Fibroblast of skin of right quadriceps (primary cell): ENCODE results near the gene ENTREP1.

Experiments
- DNase-seq: peaks from one replicate; pipeline ENCODE4 v3.0.0-alpha.2; 2013

The ENTREP1 gene

GRCh38 chr9:69323861-69324260, 1.2 kb upstream of the ENTREP1 start:
- no peak for DNase-seq

- DNase-seq: no peak
Observed at GRCh38 chr9:69325409-69326212, 596 bp downstream of the ENTREP1 start.

GRCh38 chr9:69326261-69326660, 1.2 kb downstream of the ENTREP1 start:
- DNase-seq: no peak

- no peak for DNase-seq
Observed at GRCh38 chr9:69330580-69330979, 5.6 kb downstream of the ENTREP1 start.

- DNase-seq: no peak
Observed at GRCh38 chr9:69331444-69331843, 6.4 kb downstream of the ENTREP1 start.

- no peak for DNase-seq
Observed at GRCh38 chr9:69332067-69332685, 7.2 kb downstream of the ENTREP1 start.

GRCh38 chr9:69333716-69334115, 8.7 kb downstream of the ENTREP1 start:
- no peak for DNase-seq

- DNase-seq: no peak
Observed at GRCh38 chr9:69334317-69334716, 9.3 kb downstream of the ENTREP1 start.

GRCh38 chr9:69339620-69340019, 14.6 kb downstream of the ENTREP1 start:
- no peak for DNase-seq

- no peak for DNase-seq
Observed at GRCh38 chr9:69340631-69341030, 15.6 kb downstream of the ENTREP1 start.

GRCh38 chr9:69342769-69343168, 17.8 kb downstream of the ENTREP1 start:
- DNase-seq: no peak

- no peak for DNase-seq
Observed at GRCh38 chr9:69344459-69344858, 19.4 kb downstream of the ENTREP1 start.

GRCh38 chr9:69346596-69347390, 21.8 kb downstream of the ENTREP1 start:
- no peak for DNase-seq

GRCh38 chr9:69347607-69348006, 22.6 kb downstream of the ENTREP1 start:
- DNase-seq: no peak

GRCh38 chr9:69351227-69351626, 26.2 kb downstream of the ENTREP1 start:
- DNase-seq: no peak

- DNase-seq: no peak
Observed at GRCh38 chr9:69355232-69355631, 30.2 kb downstream of the ENTREP1 start.

- DNase-seq: no peak
Observed at GRCh38 chr9:69357030-69357775, 32.2 kb downstream of the ENTREP1 start.

GRCh38 chr9:69357821-69358220, 32.8 kb downstream of the ENTREP1 start:
- no peak for DNase-seq

GRCh38 chr9:69363191-69363590, 38.2 kb downstream of the ENTREP1 start:
- no peak for DNase-seq

GRCh38 chr9:69364510-69365150, 39.6 kb downstream of the ENTREP1 start:
- DNase-seq: no peak

- DNase-seq: no peak
Observed at GRCh38 chr9:69370430-69370829, 45.4 kb downstream of the ENTREP1 start.

- no peak for DNase-seq
Observed at GRCh38 chr9:69371001-69371400, 46.0 kb downstream of the ENTREP1 start.

GRCh38 chr9:69376651-69377050, 51.6 kb downstream of the ENTREP1 start:
- DNase-seq: peak; percentile 94
